ENCODE measurements around the gene BACE1.

- TF ChIP-seq, protein P1, sequence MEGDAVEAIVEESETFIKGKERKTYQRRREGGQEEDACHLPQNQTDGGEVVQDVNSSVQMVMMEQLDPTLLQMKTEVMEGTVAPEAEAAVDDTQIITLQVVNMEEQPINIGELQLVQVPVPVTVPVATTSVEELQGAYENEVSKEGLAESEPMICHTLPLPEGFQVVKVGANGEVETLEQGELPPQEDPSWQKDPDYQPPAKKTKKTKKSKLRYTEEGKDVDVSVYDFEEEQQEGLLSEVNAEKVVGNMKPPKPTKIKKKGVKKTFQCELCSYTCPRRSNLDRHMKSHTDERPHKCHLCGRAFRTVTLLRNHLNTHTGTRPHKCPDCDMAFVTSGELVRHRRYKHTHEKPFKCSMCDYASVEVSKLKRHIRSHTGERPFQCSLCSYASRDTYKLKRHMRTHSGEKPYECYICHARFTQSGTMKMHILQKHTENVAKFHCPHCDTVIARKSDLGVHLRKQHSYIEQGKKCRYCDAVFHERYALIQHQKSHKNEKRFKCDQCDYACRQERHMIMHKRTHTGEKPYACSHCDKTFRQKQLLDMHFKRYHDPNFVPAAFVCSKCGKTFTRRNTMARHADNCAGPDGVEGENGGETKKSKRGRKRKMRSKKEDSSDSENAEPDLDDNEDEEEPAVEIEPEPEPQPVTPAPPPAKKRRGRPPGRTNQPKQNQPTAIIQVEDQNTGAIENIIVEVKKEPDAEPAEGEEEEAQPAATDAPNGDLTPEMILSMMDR (optimal IDR thresholded peaks at IDR 0.05 in 1 of 3, IDR thresholded peaks at IDR 0.05 in 1 of 3, conservative IDR thresholded peaks at IDR 0.05 in 1 of 3; ENCODE audit: extremely low read depth in 1 of 3, insufficient read depth in 2 of 3, low read length in 3 of 3), result no peak
- TF ChIP-seq EZH2 (IDR thresholded peaks at IDR 0.05; ENCODE audit: low read length), result no peak
Measured at GRCh38 chr11:117333917-117334316, 17.9 kb upstream of the BACE1 start.
